H9 (cell line): ENCODE data around the gene PHKA2. TPM values are rescaled to one million over a fixed set of nuclear protein-coding genes. Genes with fewer than 3 reads are reported as not detected.
A peak's percentile ranks its signal among the peaks of the same experiment; 100 is the strongest.

ENCODE experiments used
- DNase-seq: peaks from one replicate; pipeline ENCODE4 v3.0.0-alpha.2; 2017
- H2AFZ ChIP-seq: one replicate; pipeline ENCODE4 v1.6.1; 2013; ENCODE audit warnings: mild to moderate bottlenecking, low read length, control low read depth, moderate library complexity
- H2AK5ac ChIP-seq: 2 replicates; pipeline ENCODE4 v1.6.1; 2013; ENCODE audit warnings: low read length, control low read depth, mixed read lengths; ENCODE audit not compliant: insufficient read length
- H2BK120ac ChIP-seq: one replicate; pipeline ENCODE4 v1.6.1; 2013; ENCODE audit warnings: low read depth, mild to moderate bottlenecking, low read length, control low read depth, inconsistent platforms; ENCODE audit not compliant: poor library complexity, severe bottlenecking
- H2BK12ac ChIP-seq: 2 replicates; pipeline ENCODE4 v1.6.1; 2013; ENCODE audit warnings: low read length, control low read depth, mixed read lengths, low read depth; ENCODE audit not compliant: insufficient read length
- H2BK15ac ChIP-seq: 2 replicates; pipeline ENCODE4 v1.6.1; 2013; ENCODE audit warnings: low read depth, low read length, control low read depth
- H2BK20ac ChIP-seq: one replicate; pipeline ENCODE4 v1.6.1; 2013; ENCODE audit warnings: low read depth, mild to moderate bottlenecking, low read length, control low read depth, inconsistent platforms; ENCODE audit not compliant: poor library complexity, severe bottlenecking
- H2BK5ac ChIP-seq: 2 replicates; pipeline ENCODE4 v1.6.1; 2013; ENCODE audit warnings: low read length, control low read depth, mixed read lengths; ENCODE audit not compliant: insufficient read length
- H3K14ac ChIP-seq: 2 replicates; pipeline ENCODE4 v1.6.1; 2013; ENCODE audit warnings: low read length, control low read depth; ENCODE audit not compliant: insufficient read depth
- H3K18ac ChIP-seq: 2 replicates; pipeline ENCODE4 v1.6.1; 2013; ENCODE audit warnings: low read depth, mild to moderate bottlenecking, mixed read lengths, low read length, control low read depth; ENCODE audit not compliant: insufficient read length
- H3K23ac ChIP-seq: 2 replicates; pipeline ENCODE4 v1.6.1; 2013; ENCODE audit warnings: low read length, control low read depth, mixed read lengths, low read depth; ENCODE audit not compliant: insufficient read length
- H3K23me2 ChIP-seq: 2 replicates; pipeline ENCODE4 v1.6.1; 2013; ENCODE audit warnings: low read depth, mild to moderate bottlenecking, mixed read lengths, low read length, control low read depth; ENCODE audit not compliant: insufficient read length, poor library complexity, severe bottlenecking
- H3K27ac ChIP-seq: 2 replicates; pipeline ENCODE4 v1.5.1; 2013; ENCODE audit warnings: low read length, control low read depth, mixed read lengths, low read depth; ENCODE audit not compliant: insufficient read length
- H3K27me3 ChIP-seq: 2 replicates; pipeline ENCODE4 v1.6.1; 2013; ENCODE audit warnings: low read length, control low read depth, inconsistent platforms; ENCODE audit not compliant: insufficient read depth
- H3K4ac ChIP-seq: 2 replicates; pipeline ENCODE4 v1.6.1; 2013; ENCODE audit warnings: low read depth, mild to moderate bottlenecking, control low read depth, inconsistent platforms, low read length, moderate library complexity
- H3K4me1 ChIP-seq: 2 replicates; pipeline ENCODE4 v1.6.1; 2013; ENCODE audit warnings: low read length, control low read depth, inconsistent platforms; ENCODE audit not compliant: insufficient read depth
- H3K4me2 ChIP-seq: 2 replicates; pipeline ENCODE4 v1.6.1; 2013; ENCODE audit warnings: low read length, control low read depth, mixed read lengths; ENCODE audit not compliant: insufficient read length, insufficient read depth
- H3K56ac ChIP-seq: 2 replicates; pipeline ENCODE4 v1.6.1; 2013; ENCODE audit warnings: low read depth, mild to moderate bottlenecking, mixed read lengths, low read length, control low read depth; ENCODE audit not compliant: insufficient read length
- H3K79me1 ChIP-seq: 2 replicates; pipeline ENCODE4 v1.6.1; 2013; ENCODE audit warnings: low read depth, mild to moderate bottlenecking, moderate library complexity, low read length, control low read depth, inconsistent platforms; ENCODE audit not compliant: insufficient read depth, poor library complexity, severe bottlenecking
- H3K79me2 ChIP-seq: 2 replicates; pipeline ENCODE4 v1.6.1; 2013; ENCODE audit warnings: low read length, control low read depth, inconsistent platforms; ENCODE audit not compliant: insufficient read depth
- H3K9ac ChIP-seq: 2 replicates; pipeline ENCODE4 v1.6.1; 2013; ENCODE audit warnings: low read length, control low read depth, mixed read lengths; ENCODE audit not compliant: insufficient read length; ENCODE audit errors: extremely low read depth
- H3K9me3 ChIP-seq: one replicate; pipeline ENCODE4 v1.6.1; 2013; ENCODE audit warnings: low read depth, low read length, inconsistent platforms; ENCODE audit not compliant: control insufficient read depth
- H3T11ph ChIP-seq: one replicate; pipeline ENCODE4 v1.6.1; 2013; ENCODE audit warnings: mild to moderate bottlenecking, low read length, control low read depth, inconsistent platforms
- H4K20me1 ChIP-seq: one replicate; pipeline ENCODE4 v1.6.1; 2013; ENCODE audit not compliant: control insufficient read depth, insufficient read length, insufficient read depth
- H4K5ac ChIP-seq: 2 replicates; pipeline ENCODE4 v1.6.1; 2013; ENCODE audit warnings: low read depth, mild to moderate bottlenecking, mixed read lengths, low read length, control low read depth; ENCODE audit not compliant: insufficient read length
- H4K8ac ChIP-seq: replicated peaks from 2 replicates; pipeline ENCODE4 v1.6.1; 2013; ENCODE audit warnings: low read length, control low read depth, mixed read lengths, low read depth; ENCODE audit not compliant: insufficient read length
- H4K91ac ChIP-seq: 2 replicates; pipeline ENCODE4 v1.6.1; 2013; ENCODE audit warnings: low read depth, mild to moderate bottlenecking, moderate library complexity, mixed read lengths, low read length, control low read depth; ENCODE audit not compliant: insufficient read length
- H3K27ac Mint-ChIP-seq, 3 experiments: 2 replicates in 2 of 3; 3 replicates in 1 of 3; pipeline ENCODE4 v1.8.0; 2020 to 2021; ENCODE audit warnings: mixed read lengths in 3 of 3, mild to moderate bottlenecking in 1 of 3, moderate library complexity in 1 of 3
- H3K27me3 Mint-ChIP-seq: 2 replicates; pipeline ENCODE4 v1.8.0; 2021; ENCODE audit warnings: low read depth, mild to moderate bottlenecking, moderate library complexity, mixed read lengths
- H3K36me3 Mint-ChIP-seq, 3 experiments: 2 replicates in 2 of 3; 3 replicates in 1 of 3; pipeline ENCODE4 v1.8.0; 2020 to 2021; ENCODE audit warnings: low read depth in 3 of 3, mixed read lengths in 3 of 3; ENCODE audit not compliant: insufficient read depth in 1 of 3
- H3K4me1 Mint-ChIP-seq, 2 experiments: 2 replicates each; pipeline ENCODE4 v1.8.0; 2020; ENCODE audit warnings: mixed read lengths in 2 of 2
- H3K4me3 Mint-ChIP-seq, 2 experiments: 2 replicates in 1 of 2; 3 replicates in 1 of 2; pipeline ENCODE4 v1.8.0; 2020 to 2021; ENCODE audit warnings: mild to moderate bottlenecking in 2 of 2, mixed read lengths in 2 of 2, moderate library complexity in 1 of 2
- H3K9me3 Mint-ChIP-seq, 2 experiments: 2 replicates in 1 of 2; 3 replicates in 1 of 2; pipeline ENCODE4 v1.8.0; 2020; ENCODE audit warnings: mild to moderate bottlenecking in 2 of 2, mixed read lengths in 2 of 2, moderate library complexity in 1 of 2
- WGBS: extraction: QIAGEN DNeasy Blood & Tissue Kit; methylation state at CpG from one replicate; pipeline ENCODE4 v1.1.7; 2013; ENCODE audit warnings: missing lambda C conversion rate, low lambda C conversion rate, mixed read lengths; ENCODE audit not compliant: insufficient read length; ENCODE audit errors: extremely low coverage; 5-methylcytosine and 5-hydroxymethylcytosine counted together
- total RNA-seq: library from RNA; stranded (reverse); gene quantifications from 2 replicates; pipeline ENCODE4 v1.2.1, GENCODE V29; 2021
- TF ChIP-seq, protein P1 (sequence below): fragments of 200-600 bp; sonication (generic); conservative IDR thresholded peaks from 3 replicates; pipeline ENCODE4 v1.8.0; 2021; ENCODE audit warnings: antibody characterized with exemption, mild to moderate bottlenecking

PHKA2 gene
- total RNA-seq, 1 experiment from 2014 or later, result 24.2 TPM

- no peak overlapping the region for H3K4me2 ChIP-seq
- no peak overlapping the region for H2BK15ac ChIP-seq
- no peak overlapping the region for H4K5ac ChIP-seq
- H3K4me1 ChIP-seq, result no peaks in the 10 kb centered on the region
- no peaks in the 10 kb centered on the region for H3K79me1 ChIP-seq
- no peak overlapping the region for H3T11ph ChIP-seq
- H4K20me1 ChIP-seq, result no peaks in the 10 kb centered on the region
- no peak overlapping the region for H2BK120ac ChIP-seq
- H2AFZ ChIP-seq, result no peak overlapping the region
- peaks cover 5% of the 10 kb centered on the region for H3K23me2 ChIP-seq
- H2BK12ac ChIP-seq, result no peak overlapping the region
- H3K9ac ChIP-seq, result no peak overlapping the region
- no peak overlapping the region for H3K56ac ChIP-seq
- H3K14ac ChIP-seq, result no peak overlapping the region
- H3K27ac Mint-ChIP-seq, result no peak overlapping the region
- H3K9me3 ChIP-seq, result peaks cover 30% of the 10 kb centered on the region
- TF ChIP-seq, protein P1, sequence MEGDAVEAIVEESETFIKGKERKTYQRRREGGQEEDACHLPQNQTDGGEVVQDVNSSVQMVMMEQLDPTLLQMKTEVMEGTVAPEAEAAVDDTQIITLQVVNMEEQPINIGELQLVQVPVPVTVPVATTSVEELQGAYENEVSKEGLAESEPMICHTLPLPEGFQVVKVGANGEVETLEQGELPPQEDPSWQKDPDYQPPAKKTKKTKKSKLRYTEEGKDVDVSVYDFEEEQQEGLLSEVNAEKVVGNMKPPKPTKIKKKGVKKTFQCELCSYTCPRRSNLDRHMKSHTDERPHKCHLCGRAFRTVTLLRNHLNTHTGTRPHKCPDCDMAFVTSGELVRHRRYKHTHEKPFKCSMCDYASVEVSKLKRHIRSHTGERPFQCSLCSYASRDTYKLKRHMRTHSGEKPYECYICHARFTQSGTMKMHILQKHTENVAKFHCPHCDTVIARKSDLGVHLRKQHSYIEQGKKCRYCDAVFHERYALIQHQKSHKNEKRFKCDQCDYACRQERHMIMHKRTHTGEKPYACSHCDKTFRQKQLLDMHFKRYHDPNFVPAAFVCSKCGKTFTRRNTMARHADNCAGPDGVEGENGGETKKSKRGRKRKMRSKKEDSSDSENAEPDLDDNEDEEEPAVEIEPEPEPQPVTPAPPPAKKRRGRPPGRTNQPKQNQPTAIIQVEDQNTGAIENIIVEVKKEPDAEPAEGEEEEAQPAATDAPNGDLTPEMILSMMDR, result no peak
- no peaks in the 10 kb centered on the region for H3K27me3 ChIP-seq
- no peak overlapping the region for H3K4ac ChIP-seq
- H3K4me1 Mint-ChIP-seq, result peaks cover 18 to 19% of the 10 kb centered on the region in 2 experiments
- no peak overlapping the region for H3K23ac ChIP-seq
- H2AK5ac ChIP-seq, result no peak overlapping the region
- no peak overlapping the region for H3K4me3 Mint-ChIP-seq
- no peak overlapping the region for H3K18ac ChIP-seq
- no peak overlapping the region for H4K91ac ChIP-seq
- no peak overlapping the region for H3K27ac ChIP-seq
- H3K79me2 ChIP-seq, result no peaks in the 10 kb centered on the region
- H3K36me3 Mint-ChIP-seq, result peaks cover 0 to 6% (median 1%) of the 10 kb centered on the region in 3 experiments; a peak in 5 of 7 replicates
- DNase-seq, result peak; percentile 47
- no peak overlapping the region for H4K8ac ChIP-seq
- H3K9me3 Mint-ChIP-seq, result peaks cover 77 to 80% of the 10 kb centered on the region in 2 experiments
- no peak overlapping the region for H2BK20ac ChIP-seq
- no CpG with 5 or more reads among the region's 12 CpGs for WGBS
- H3K27me3 Mint-ChIP-seq, result peaks cover 24% of the 10 kb centered on the region
- no peak overlapping the region for H2BK5ac ChIP-seq
Measured at GRCh38 chrX:18883234-18883960, 100.5 kb downstream of the PHKA2 start.
